GM12872 (cell line): ENCODE data around the gene STAC.

Experiments used
- TF ChIP-seq, protein P1 (sequence below): IDR thresholded peaks from 3 replicates; pipeline ENCODE4 v1.5.1; 2011; ENCODE audit warnings: low read depth, mild to moderate bottlenecking, low read length, moderate library complexity; ENCODE audit not compliant: insufficient read depth

STAC gene

DNA sequence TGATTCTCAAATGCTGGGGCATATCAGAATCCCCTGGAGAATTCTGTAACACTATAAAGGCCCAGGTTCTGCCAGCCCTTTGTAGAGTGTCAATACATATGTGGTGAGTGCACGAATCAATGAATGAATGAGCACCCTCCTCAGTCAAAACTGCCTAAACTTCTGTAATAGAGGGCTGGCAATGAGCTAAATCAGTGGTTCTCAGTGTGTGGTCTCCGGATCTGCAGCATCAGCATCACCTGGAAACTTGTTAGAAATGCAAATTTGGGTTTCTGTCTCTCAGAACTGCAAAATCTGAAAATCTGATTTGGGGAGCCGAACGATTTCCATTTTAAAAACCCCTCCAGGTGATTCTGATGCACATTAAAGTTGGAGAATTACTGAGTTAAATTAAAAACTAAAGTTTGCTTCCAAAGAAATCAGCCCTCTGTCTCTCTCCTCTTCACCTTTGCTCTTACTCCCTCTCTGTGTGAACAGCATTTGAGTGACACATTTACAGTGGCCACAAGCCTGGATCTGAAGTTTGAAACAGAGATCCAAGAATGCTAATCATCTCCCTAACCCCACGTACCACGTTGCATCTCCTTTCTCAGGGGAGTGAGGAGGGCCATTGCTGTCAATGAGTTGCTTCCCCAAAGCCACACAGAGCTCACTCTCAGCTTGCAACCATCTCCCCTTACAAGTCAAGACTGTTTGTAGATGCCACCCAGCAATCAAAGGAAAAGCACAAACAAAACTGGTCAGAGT lies 109.5 kb downstream of the STAC start:
- TF ChIP-seq, protein P1, sequence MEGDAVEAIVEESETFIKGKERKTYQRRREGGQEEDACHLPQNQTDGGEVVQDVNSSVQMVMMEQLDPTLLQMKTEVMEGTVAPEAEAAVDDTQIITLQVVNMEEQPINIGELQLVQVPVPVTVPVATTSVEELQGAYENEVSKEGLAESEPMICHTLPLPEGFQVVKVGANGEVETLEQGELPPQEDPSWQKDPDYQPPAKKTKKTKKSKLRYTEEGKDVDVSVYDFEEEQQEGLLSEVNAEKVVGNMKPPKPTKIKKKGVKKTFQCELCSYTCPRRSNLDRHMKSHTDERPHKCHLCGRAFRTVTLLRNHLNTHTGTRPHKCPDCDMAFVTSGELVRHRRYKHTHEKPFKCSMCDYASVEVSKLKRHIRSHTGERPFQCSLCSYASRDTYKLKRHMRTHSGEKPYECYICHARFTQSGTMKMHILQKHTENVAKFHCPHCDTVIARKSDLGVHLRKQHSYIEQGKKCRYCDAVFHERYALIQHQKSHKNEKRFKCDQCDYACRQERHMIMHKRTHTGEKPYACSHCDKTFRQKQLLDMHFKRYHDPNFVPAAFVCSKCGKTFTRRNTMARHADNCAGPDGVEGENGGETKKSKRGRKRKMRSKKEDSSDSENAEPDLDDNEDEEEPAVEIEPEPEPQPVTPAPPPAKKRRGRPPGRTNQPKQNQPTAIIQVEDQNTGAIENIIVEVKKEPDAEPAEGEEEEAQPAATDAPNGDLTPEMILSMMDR, result no peak

DNA sequence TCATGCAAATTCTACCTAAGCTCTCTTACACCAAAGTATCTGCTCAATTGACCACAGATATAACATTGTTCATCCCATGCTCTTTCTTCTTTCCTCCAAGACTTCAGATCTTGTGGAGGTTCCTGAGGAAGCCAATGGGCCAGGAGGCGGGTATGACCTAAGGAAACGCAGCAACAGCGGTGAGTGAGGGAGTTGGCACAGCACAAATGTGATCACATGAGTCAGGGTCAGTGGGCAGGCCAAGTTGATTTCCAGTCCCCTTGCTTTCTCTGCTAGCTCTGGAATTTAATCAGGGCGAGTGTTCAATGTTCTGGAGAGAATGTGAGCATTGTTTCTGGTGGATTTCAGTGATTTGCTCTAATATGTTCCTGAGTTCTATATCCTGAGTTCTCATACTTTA lies 112.7 kb downstream of the STAC start:
- TF ChIP-seq, protein P1, result no peak

DNA sequence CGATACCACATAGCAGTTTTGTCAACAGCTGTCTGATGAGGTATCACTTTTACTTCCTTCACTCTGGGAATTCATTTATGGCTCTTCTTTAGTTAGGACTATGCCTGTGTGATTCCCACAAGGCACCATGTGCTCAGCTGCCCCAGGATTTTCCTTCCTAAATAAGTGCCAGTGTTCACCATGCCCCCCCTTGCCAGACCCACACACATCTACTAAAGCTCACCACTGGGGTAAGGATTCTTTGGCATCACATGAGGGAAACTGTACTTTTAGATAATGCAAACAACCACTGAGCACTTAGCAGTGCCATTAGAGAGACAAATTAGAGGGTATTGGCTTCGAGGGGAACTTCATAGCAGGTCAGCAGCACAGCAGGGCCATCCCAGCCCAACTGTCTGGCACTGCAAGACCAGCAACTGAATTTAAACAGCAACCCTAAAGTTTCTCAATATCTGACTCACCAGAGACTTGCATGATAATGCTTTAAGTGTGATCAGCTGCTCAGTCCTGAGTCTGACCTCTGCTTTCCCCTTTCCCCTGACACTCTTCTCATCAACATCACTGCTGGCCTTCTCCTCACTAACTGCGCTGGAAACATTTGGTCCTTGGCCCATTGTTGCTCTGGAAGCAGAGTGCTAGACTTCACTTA lies 114.3 kb downstream of the STAC start:
- TF ChIP-seq, protein P1, result no peak

DNA sequence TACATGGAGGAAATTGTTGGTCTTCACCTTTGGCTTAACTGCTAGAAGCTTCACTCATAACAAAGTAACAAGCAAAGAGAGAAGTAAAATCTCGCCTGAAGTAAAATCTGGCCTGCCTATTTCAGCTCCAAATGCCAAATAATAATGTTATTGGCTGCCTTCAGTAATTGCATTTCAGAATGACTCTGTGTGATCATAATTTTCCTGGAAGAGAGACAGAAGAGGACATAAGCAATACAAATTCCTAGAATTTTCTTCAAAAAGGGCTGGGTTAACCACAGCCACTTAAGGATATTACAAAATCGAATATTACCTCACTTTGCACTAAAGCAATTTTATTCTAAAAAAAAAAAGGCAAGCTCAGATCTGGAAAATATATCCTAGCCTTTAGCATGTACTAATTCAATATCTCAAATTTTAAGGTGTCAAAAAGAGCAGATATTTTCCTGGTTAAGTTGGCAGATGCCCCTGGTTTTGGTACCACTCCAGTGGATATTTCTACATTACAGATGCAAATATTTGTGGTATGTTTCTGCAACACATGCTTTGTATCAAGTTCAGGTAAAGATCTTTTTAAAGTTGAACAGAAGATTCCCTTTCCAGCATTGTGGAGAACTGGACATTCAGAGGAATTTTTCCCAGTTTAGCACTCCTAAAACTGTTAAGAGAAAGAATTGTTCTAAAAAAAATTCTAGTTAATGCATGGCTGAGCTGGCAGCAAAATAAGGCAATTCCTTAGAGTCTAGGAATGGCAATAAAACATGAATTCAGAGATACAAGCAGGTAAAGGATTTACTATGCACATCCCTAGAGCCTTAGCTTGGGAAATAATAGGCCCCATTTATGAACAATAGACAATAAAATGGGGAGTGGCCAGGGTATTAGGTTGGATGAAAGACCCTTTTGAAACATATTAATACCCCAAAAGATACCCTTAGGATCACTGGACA lies 116.7 kb downstream of the STAC start:
- TF ChIP-seq, protein P1, result no peak

DNA sequence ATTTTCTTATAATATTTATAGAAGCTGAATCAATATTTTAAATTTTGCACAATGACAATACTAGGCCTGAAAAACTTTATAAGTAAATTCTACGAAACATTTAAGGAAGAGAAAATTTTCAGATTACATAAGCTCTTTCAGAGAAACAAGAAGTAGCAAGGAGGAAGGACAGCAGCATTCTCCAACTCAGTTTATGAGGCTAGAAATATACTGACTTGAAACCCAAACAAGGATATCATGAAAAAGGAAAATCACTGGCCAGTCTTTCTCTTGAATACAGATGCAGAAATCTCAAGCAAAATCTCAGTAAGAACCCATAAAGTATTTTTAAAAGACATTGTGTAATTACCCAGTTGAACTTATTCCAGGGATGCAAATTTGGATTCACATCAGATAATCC lies 121.3 kb downstream of the STAC start:
- TF ChIP-seq, protein P1, result no peak

DNA sequence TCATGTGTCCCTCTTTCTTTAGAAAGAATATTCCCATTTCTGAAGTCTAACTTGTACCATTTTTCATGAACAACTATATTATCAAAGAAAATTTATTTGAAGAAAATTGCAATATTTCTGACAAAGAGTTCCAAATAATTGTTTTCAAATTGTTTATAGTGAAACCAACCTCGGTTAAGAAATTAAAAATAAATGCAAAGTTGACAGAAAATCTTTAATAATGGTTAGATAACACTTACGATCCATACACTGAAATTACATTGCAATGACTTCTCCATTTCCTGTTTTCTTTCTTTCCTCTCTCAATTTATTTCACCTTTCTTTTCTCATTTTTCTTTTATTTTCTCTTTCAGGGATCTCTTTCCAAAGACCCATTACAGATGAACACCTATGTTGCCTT lies 125.1 kb downstream of the STAC start:
- TF ChIP-seq, protein P1, result no peak

DNA sequence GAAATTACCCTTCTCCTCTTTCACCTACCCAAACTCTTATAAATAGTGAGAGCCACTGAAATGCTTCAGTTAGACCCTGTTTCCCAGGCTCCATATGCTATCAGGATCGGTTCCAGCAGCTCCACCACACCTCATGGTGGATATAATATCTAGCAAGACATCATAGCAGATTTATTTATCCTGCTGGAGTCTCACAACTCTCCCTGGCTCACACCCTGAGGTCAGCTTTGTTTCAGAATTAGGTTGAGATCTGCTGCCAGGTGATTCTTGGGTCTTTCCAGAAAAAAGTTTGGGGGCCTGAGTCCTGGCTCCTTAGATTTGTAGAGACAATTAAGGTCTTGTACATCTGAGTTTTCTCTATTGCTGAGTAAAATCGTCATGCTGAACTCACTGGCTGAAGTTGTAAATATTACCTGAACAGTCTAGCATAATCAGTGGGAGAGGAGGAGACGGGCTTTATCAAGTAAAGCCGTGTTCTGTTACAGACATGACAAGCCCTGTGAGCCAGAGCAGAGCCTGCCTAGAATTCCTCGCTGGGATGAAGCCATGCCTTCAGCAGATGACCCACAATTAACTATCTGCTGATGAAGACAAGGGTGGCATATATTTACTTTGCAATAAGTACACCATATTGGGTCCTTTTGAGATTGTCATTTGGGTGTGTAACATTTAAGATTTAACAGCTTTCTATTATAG lies 131.6 kb downstream of the STAC start:
- TF ChIP-seq, protein P1, result no peak
